ENCODE data around the gene LY6G6D. TPM values are rescaled to one million over a fixed set of nuclear protein-coding genes. Genes with fewer than 3 reads are reported as not detected.

The LY6G6D gene
- total and polyA plus RNA-seq, 2 of the 13 experiments (the other 11 are each of a cell fraction or from before 2014, with no cell fraction given), result not detected

- no peak; the same call in 1 of the 2 replicates for TF ChIP-seq E2F1 (CRISPR knock-in tag; IDR thresholded peaks at IDR 0.05)
- TF ChIP-seq, protein P1, sequence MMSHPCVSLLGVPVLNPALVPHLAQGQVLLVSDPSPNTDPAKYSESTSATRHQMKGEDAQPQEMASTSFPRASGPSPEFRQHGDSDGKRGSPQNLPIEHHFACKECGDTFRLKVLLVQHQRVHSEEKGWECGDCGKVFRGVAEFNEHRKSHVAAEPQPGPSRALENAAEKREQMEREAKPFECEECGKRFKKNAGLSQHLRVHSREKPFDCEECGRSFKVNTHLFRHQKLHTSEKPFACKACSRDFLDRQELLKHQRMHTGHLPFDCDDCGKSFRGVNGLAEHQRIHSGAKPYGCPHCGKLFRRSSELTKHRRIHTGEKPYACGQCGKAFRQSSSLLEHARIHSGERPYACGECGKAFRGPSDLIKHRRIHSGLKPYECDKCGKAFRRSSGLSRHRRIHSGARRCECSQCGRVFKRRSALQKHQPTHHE (CRISPR knock-in tag; IDR thresholded peaks at IDR 0.05; ENCODE audit: borderline replicate concordance), result no peak
- peak; percentile 100 for TF ChIP-seq AGO1 (IDR thresholded peaks at IDR 0.05; ENCODE audit: low read depth, low read length, poor library complexity, severe bottlenecking)
- no peak for TF ChIP-seq MIXL1 (CRISPR knock-in tag; IDR thresholded peaks at IDR 0.05)
- 0 out of 2 replicates have a peak, but pooled peaks have one; percentile 27 for TF ChIP-seq ZNF777 (CRISPR knock-in tag; IDR thresholded peaks at IDR 0.05)
- TF ChIP-seq CENPT (CRISPR knock-in tag; IDR thresholded peaks at IDR 0.05; ENCODE audit: low read depth), result no peak
- 0 out of 2 replicates have a peak, but pooled peaks have one; percentile 25 for TF ChIP-seq ZNF589 (CRISPR knock-in tag; conservative IDR thresholded peaks at IDR 0.05)
- TF ChIP-seq JUN (CRISPR knock-in tag; IDR thresholded peaks at IDR 0.05), result no peak
- no peak for TF ChIP-seq KDM1A (CRISPR knock-in tag; IDR thresholded peaks at IDR 0.05)
- no peak for TF ChIP-seq KMT2A (CRISPR knock-in tag; IDR thresholded peaks at IDR 0.05)
- TF ChIP-seq TOPORS (CRISPR knock-in tag; IDR thresholded peaks at IDR 0.05), result peak; percentile 92
- peak; percentile 85; the same call in 1 of the 2 replicates for TF ChIP-seq HNRNPUL1 (IDR thresholded peaks at IDR 0.05; ENCODE audit: low read depth, low read length)
- TF ChIP-seq ZSCAN25 (CRISPR knock-in tag; IDR thresholded peaks at IDR 0.05), result no peak; the same call in 1 of the 2 replicates
- TF ChIP-seq MTERF4 (CRISPR knock-in tag; IDR thresholded peaks at IDR 0.05), result 0 out of 2 replicates have a peak, but pooled peaks have one; percentile 38
- no peak; the same call in 1 of the 2 replicates for TF ChIP-seq ZNF281 (CRISPR knock-in tag; IDR thresholded peaks at IDR 0.05; ENCODE audit: borderline replicate concordance)
- TF ChIP-seq BRF2 (CRISPR knock-in tag; IDR thresholded peaks at IDR 0.05), result no peak; the same call in 1 of the 2 replicates
- no peak for TF ChIP-seq TOE1 (CRISPR knock-in tag; IDR thresholded peaks at IDR 0.05)
- no peak for TF ChIP-seq ZNF614 (CRISPR knock-in tag; IDR thresholded peaks at IDR 0.05; ENCODE audit: borderline replicate concordance)
- TF ChIP-seq ATAD3A (CRISPR knock-in tag; IDR thresholded peaks at IDR 0.05), result no peak
- no peak for TF ChIP-seq DMAP1 (CRISPR knock-in tag; IDR thresholded peaks at IDR 0.05)
- TF ChIP-seq ESRRA (CRISPR knock-in tag; IDR thresholded peaks at IDR 0.05; ENCODE audit: low read depth), result no peak
- no peak; the same call in 1 of the 2 replicates for TF ChIP-seq KDM5A (IDR thresholded peaks at IDR 0.05; ENCODE audit: borderline replicate concordance, low read length)
- peak; percentile 22 for TF ChIP-seq MED8 (CRISPR knock-in tag; IDR thresholded peaks at IDR 0.05; ENCODE audit: insufficient replicate concordance)
These were observed 15.0 kb downstream of the LY6G6D start (continued) for GRCh38 chr6:31729979-31730630.

Data from HepG2 (cell line).